WTC11 (cell line): Measurements from ENCODE around the gene SHROOM3. TPM values are rescaled to one million over a fixed set of nuclear protein-coding genes. Genes with fewer than 3 reads are reported as not detected.

Source experiments
- ATAC-seq: fragments of 200-7000 bp; cut with Tn5 transposase; 2 replicates; pipeline ENCODE4 v1.10.0; 2021; ENCODE audit warnings: mild to moderate bottlenecking, moderate library complexity
- CTCF ChIA-PET: fragments of 300-600 bp; sonication (Branson Sonifier 250); formaldehyde crosslinking; loops from one replicate; lab custom pipeline; 2021; ENCODE audit warnings: antibody characterized with exemption; lab: Charles Lee
- POLR2A ChIA-PET: fragments of 350-600 bp; sonication (Branson Sonifier 250); formaldehyde crosslinking; loops from one replicate; lab custom pipeline; 2021; ENCODE audit warnings: antibody characterized with exemption; lab: Charles Lee
- DNase-seq: peaks from one replicate; pipeline ENCODE4 v3.0.0; 2021; ENCODE audit warnings: low spot score
- H3K27ac Mint-ChIP-seq: 2 replicates; pipeline ENCODE4 v1.8.0; 2021; ENCODE audit warnings: mixed read lengths
- H3K27me3 Mint-ChIP-seq: 2 replicates; pipeline ENCODE4 v1.8.0; 2021; ENCODE audit warnings: low read depth, mild to moderate bottlenecking, moderate library complexity, mixed read lengths
- H3K36me3 Mint-ChIP-seq: 2 replicates; pipeline ENCODE4 v1.8.0; 2021; ENCODE audit warnings: mixed read lengths
- H3K4me1 Mint-ChIP-seq: 2 replicates; pipeline ENCODE4 v1.8.0; 2022; ENCODE audit warnings: mixed read lengths
- H3K4me3 Mint-ChIP-seq: 2 replicates; pipeline ENCODE4 v1.8.0; 2021; ENCODE audit warnings: mild to moderate bottlenecking, moderate library complexity, mixed read lengths
- H3K9me3 Mint-ChIP-seq: 2 replicates; pipeline ENCODE4 v1.8.0; 2021; ENCODE audit warnings: mixed read lengths
- AFF4 ChIP-seq: sonication (generic); formaldehyde crosslinking; IDR thresholded peaks from 2 replicates; pipeline ENCODE4 v1.8.1; 2023; ENCODE audit warnings: mild to moderate bottlenecking, missing genetic modification reagents, borderline replicate concordance
- ATF1 ChIP-seq: sonication (generic); formaldehyde crosslinking; IDR thresholded peaks from 2 replicates; pipeline ENCODE4 v1.8.1; 2023; ENCODE audit warnings: mild to moderate bottlenecking, moderate library complexity, missing genetic modification reagents
- CREB1 ChIP-seq: sonication (generic); formaldehyde crosslinking; IDR thresholded peaks from 2 replicates; pipeline ENCODE4 v1.8.0; 2023; ENCODE audit warnings: mild to moderate bottlenecking, missing genetic modification reagents
- CREM ChIP-seq: sonication (generic); formaldehyde crosslinking; IDR thresholded peaks from 2 replicates; pipeline ENCODE4 v1.8.1; 2022; ENCODE audit warnings: mild to moderate bottlenecking, missing genetic modification reagents, moderate library complexity
- ESRRA ChIP-seq: sonication (generic); formaldehyde crosslinking; IDR thresholded peaks from 2 replicates; pipeline ENCODE4 v1.8.1; 2022; ENCODE audit warnings: mild to moderate bottlenecking, missing genetic modification reagents, borderline replicate concordance
- FOXK1 ChIP-seq: sonication (generic); formaldehyde crosslinking; IDR thresholded peaks from 2 replicates; pipeline ENCODE4 v1.8.0; 2022; ENCODE audit warnings: mild to moderate bottlenecking, moderate library complexity, missing genetic modification reagents
- KAT7 ChIP-seq: sonication (generic); formaldehyde crosslinking; IDR thresholded peaks from 2 replicates; pipeline ENCODE4 v1.8.1; 2023; ENCODE audit warnings: missing genetic modification reagents, mild to moderate bottlenecking, borderline replicate concordance
- SMAD3 ChIP-seq: sonication (generic); formaldehyde crosslinking; IDR thresholded peaks from 2 replicates; pipeline ENCODE4 v1.8.0; 2022; ENCODE audit warnings: missing genetic modification reagents, mild to moderate bottlenecking, borderline replicate concordance
- SMAD4 ChIP-seq: sonication (generic); formaldehyde crosslinking; IDR thresholded peaks from 2 replicates; pipeline ENCODE4 v1.8.0; 2022; ENCODE audit warnings: mild to moderate bottlenecking, missing genetic modification reagents
- TEAD4 ChIP-seq: sonication (generic); formaldehyde crosslinking; IDR thresholded peaks from 2 replicates; pipeline ENCODE4 v1.8.0; 2022; ENCODE audit warnings: mild to moderate bottlenecking, missing genetic modification reagents
- TP53 ChIP-seq: sonication (generic); formaldehyde crosslinking; IDR thresholded peaks from 2 replicates; pipeline ENCODE4 v1.8.1; 2023; ENCODE audit warnings: mild to moderate bottlenecking, missing genetic modification reagents
- USF1 ChIP-seq: sonication (generic); formaldehyde crosslinking; IDR thresholded peaks from 2 replicates; pipeline ENCODE4 v1.8.0; 2022; ENCODE audit warnings: mild to moderate bottlenecking, missing genetic modification reagents
- ZBTB43 ChIP-seq: sonication (generic); formaldehyde crosslinking; IDR thresholded peaks from 2 replicates; pipeline ENCODE4 v1.8.1; 2023; ENCODE audit warnings: mild to moderate bottlenecking, missing genetic modification reagents
- ZNF232 ChIP-seq: sonication (generic); formaldehyde crosslinking; IDR thresholded peaks from 2 replicates; pipeline ENCODE4 v1.8.0; 2022; ENCODE audit warnings: mild to moderate bottlenecking, missing genetic modification reagents
- ZNF671 ChIP-seq: fragments of 250-450 bp; sonication (Bioruptor Pico); IDR thresholded peaks from 2 replicates; pipeline ENCODE4 v1.8.0; 2021; ENCODE audit warnings: mild to moderate bottlenecking
- ZSCAN18 ChIP-seq: fragments of 250-450 bp; sonication (Bioruptor Pico); IDR thresholded peaks from 2 replicates; pipeline ENCODE4 v2.1.2; 2022; ENCODE audit warnings: mild to moderate bottlenecking, moderate library complexity
- total RNA-seq: library from RNA; stranded (reverse); gene quantifications from 3 replicates; pipeline ENCODE4 v1.2.3, GENCODE V29; 2021

The SHROOM3 gene
- total RNA-seq, 1 experiment from 2014 or later, result 71.9 TPM

- no peak for TF ChIP-seq AFF4 (CRISPR knock-in tag)
Measured at GRCh38 chr4:76655566-76656479, 220.8 kb downstream of the SHROOM3 start (continued).

GRCh38 chr4:76657443-76657842 is 222.4 kb downstream of the SHROOM3 start:
- no peaks in the 10 kb centered on the region for H3K4me1 Mint-ChIP-seq
- ChIA-PET POLR2A (no interaction called here), CTCF (no interaction called here)
- TF ChIP-seq TP53 (no peak), CREB1 (no peak), ZNF232 (CRISPR knock-in tag) (no peak), USF1 (CRISPR knock-in tag) (no peak), SMAD4 (CRISPR knock-in tag) (no peak), ATF1 (no peak), ZSCAN18 (CRISPR knock-in tag) (no peak), ZBTB43 (CRISPR knock-in tag) (no peak), CREM (CRISPR knock-in tag) (no peak), ZNF671 (CRISPR knock-in tag) (no peak), KAT7 (no peak), SMAD3 (CRISPR knock-in tag) (no peak)
- no peak overlapping the region for H3K27ac Mint-ChIP-seq
- DNase-seq (no peak), ATAC-seq (no peak)
- no peak overlapping the region for H3K4me3 Mint-ChIP-seq
- no peaks in the 10 kb centered on the region for H3K9me3 Mint-ChIP-seq
- no peaks in the 10 kb centered on the region for H3K27me3 Mint-ChIP-seq
- H3K36me3 Mint-ChIP-seq, result no peaks in the 10 kb centered on the region

- no peak for TF ChIP-seq FOXK1 (CRISPR knock-in tag)
- no peak for TF ChIP-seq ESRRA
- no peak for TF ChIP-seq TEAD4 (CRISPR knock-in tag)
- no peak for TF ChIP-seq KAT7
- no peak overlapping the region for H3K27ac Mint-ChIP-seq
- H3K4me3 Mint-ChIP-seq, result no peak overlapping the region
- CTCF ChIA-PET, result no interaction called here
- no peaks in the 10 kb centered on the region for H3K4me1 Mint-ChIP-seq
- no peaks in the 10 kb centered on the region for H3K9me3 Mint-ChIP-seq
- H3K27me3 Mint-ChIP-seq, result no peaks in the 10 kb centered on the region
- ATAC-seq (no peak), DNase-seq (no peak)
- no peaks in the 10 kb centered on the region for H3K36me3 Mint-ChIP-seq
- POLR2A ChIA-PET, result no interaction called here
Measured at GRCh38 chr4:76658231-76659102, 223.4 kb downstream of the SHROOM3 start.
